K562 (cell line): ENCODE measurements around the gene KASH5. TPM values are rescaled to one million over a fixed set of nuclear protein-coding genes. Genes with fewer than 3 reads are reported as not detected.

Source experiments
- AFF1 ChIP-seq, 2 experiments: fragments of 450-650 bp; IDR thresholded peaks; 2 replicates each; pipeline ENCODE4 v1.6.1; 2018; ENCODE audit warnings: mild to moderate bottlenecking in 2 of 2, low read depth in 1 of 2; ENCODE audit not compliant: partially characterized antibody in 2 of 2
- CREM ChIP-seq: IDR thresholded peaks from 2 replicates; pipeline ENCODE4 v1.6.1; 2014; ENCODE audit warnings: antibody characterized with exemption, low read depth
- FOXP4 ChIP-seq: sonication (generic); formaldehyde crosslinking; IDR thresholded peaks from 2 replicates; pipeline ENCODE4 v1.8.0; 2022; ENCODE audit warnings: mild to moderate bottlenecking, missing genetic modification reagents, borderline replicate concordance
- MCM7 ChIP-seq, 2 experiments: fragments of 450-650 bp; IDR thresholded peaks; 2 replicates each; pipeline ENCODE4 v1.6.1; 2016 to 2018
- MTA1 ChIP-seq: fragments of 450-650 bp; IDR thresholded peaks from 2 replicates; pipeline ENCODE4 v1.6.1; 2017; ENCODE audit warnings: borderline replicate concordance
- PKNOX1 ChIP-seq: fragments of 450-650 bp; IDR thresholded peaks from 2 replicates; pipeline ENCODE4 v1.6.1; 2016
- POLR2B ChIP-seq: fragments of 450-650 bp; IDR thresholded peaks from 2 replicates; pipeline ENCODE4 v1.6.1; 2018; ENCODE audit warnings: low read depth; ENCODE audit not compliant: partially characterized antibody
- PRMT5 ChIP-seq: sonication (generic); formaldehyde crosslinking; IDR thresholded peaks from 2 replicates; pipeline ENCODE4 v1.5.0; 2020; ENCODE audit warnings: missing genetic modification reagents
- SMARCA5 ChIP-seq: fragments of 450-650 bp; IDR thresholded peaks from 2 replicates; pipeline ENCODE4 v1.6.1; 2016
- SRSF1 ChIP-seq: fragments of 200-400 bp; formaldehyde crosslinking; IDR thresholded peaks from 2 replicates; pipeline ENCODE4 v1.6.1; 2017; ENCODE audit warnings: mild to moderate bottlenecking, low read depth, low read length, moderate library complexity
- TRIM28 ChIP-seq: fragments of 450-650 bp; IDR thresholded peaks from 2 replicates; pipeline ENCODE4 v1.6.1; 2017
- ZBTB33 ChIP-seq: sonication (generic); formaldehyde crosslinking; IDR thresholded peaks from 2 replicates; pipeline ENCODE4 v1.8.1; 2023; ENCODE audit warnings: mild to moderate bottlenecking, missing genetic modification reagents
- ZBTB7A ChIP-seq: IDR thresholded peaks from 2 replicates; pipeline ENCODE4 v1.6.1; 2011; ENCODE audit warnings: low read depth, mild to moderate bottlenecking, low read length, moderate library complexity, borderline replicate concordance; ENCODE audit not compliant: control insufficient read depth
- ZNF280A ChIP-seq: fragments of 450-650 bp; IDR thresholded peaks from 2 replicates; pipeline ENCODE4 v1.6.1; 2018; ENCODE audit warnings: mild to moderate bottlenecking, low read depth; ENCODE audit not compliant: partially characterized antibody
- ZNF311 ChIP-seq: fragments of 250-450 bp; sonication (Bioruptor Pico); IDR thresholded peaks from 2 replicates; pipeline ENCODE4 v1.4.0; 2020; ENCODE audit warnings: mild to moderate bottlenecking, moderate library complexity
- ZNF347 ChIP-seq: fragments of 450-650 bp; formaldehyde crosslinking; IDR thresholded peaks from 2 replicates; pipeline ENCODE4 v1.4.0; 2020; ENCODE audit warnings: low read depth, mild to moderate bottlenecking, moderate library complexity
- polyA plus RNA-seq, 8 experiments: library from polyadenylated mRNA; depleted of rRNA in 4 of 8; stranded (reverse) in 5 of 8; unstranded in 3 of 8; fragments of >200 nt; fragmentation: Nextera tagmentation in 2 of 8; fragmentation: Illumina TruSeq in 1 of 8; extraction: Ambion mirVana in 2 of 8; extraction: Trizol in 1 of 8; gene quantifications; 2 replicates each; pipeline versions ENCODE4 v1.2.1 to v1.2.3, GENCODE V29; 2011 to 2014; ENCODE audit warnings: inconsistent platforms in 1 of 8, missing spikeins in 1 of 8
- total RNA-seq, 7 experiments: library from RNA; depleted of rRNA in 6 of 7; stranded (reverse); fragments of >200 nt in 6 of 7; fragmentation: Illumina TruSeq in 2 of 7; extraction: Trizol in 2 of 7; gene quantifications; 2 replicates each; pipeline versions ENCODE4 v1.2.1 to v1.2.3, GENCODE V29; 2011 to 2021; ENCODE audit warnings: low replicate concordance in 1 of 7

The KASH5 gene
- total and polyA plus RNA-seq, 9 of the 15 experiments (the other 6 are each of a cell fraction or from before 2014, with no cell fraction given) = 0.07 to 0.84 (median 0.34) TPM; not detected in 1

GRCh38 chr19:49391581-49392399 lies 3.7 kb downstream of the KASH5 start (continued):
- peak; percentile 52 to 77 for TF ChIP-seq AFF1 (IDR thresholded peaks at IDR 0.05; ENCODE audit: low read depth in 1 of 2, partially characterized antibody in 2 of 2)
- TF ChIP-seq FOXP4 (CRISPR knock-in tag) = no peak
- peak; percentile 76 for TF ChIP-seq ZNF280A
- TF ChIP-seq CREM = peak; percentile 44; the same call in 1 of the 2 replicates
- TF ChIP-seq SRSF1 = no peak
- TF ChIP-seq PRMT5 (CRISPR knock-in tag) = no peak
- 0 out of 2 replicates have a peak, but pooled peaks have one; percentile 15 for TF ChIP-seq ZBTB7A
- TF ChIP-seq ZBTB33 (CRISPR knock-in tag) = peak; percentile 20; the same call in 1 of the 2 replicates
- peak; percentile 42 for TF ChIP-seq POLR2B
- 0 out of 4 replicates have a peak, but pooled peaks of 1 of the 2 experiments have one; percentile 79 for TF ChIP-seq MCM7 (IDR thresholded peaks at IDR 0.05)
- TF ChIP-seq ZNF347 = no peak
- peak; percentile 80 for TF ChIP-seq PKNOX1
- TF ChIP-seq ZNF311 (CRISPR knock-in tag) = no peak
- peak; percentile 55; the same call in 1 of the 2 replicates for TF ChIP-seq MTA1
- 0 out of 2 replicates have a peak, but pooled peaks have one; percentile 81 for TF ChIP-seq SMARCA5
- no peak for TF ChIP-seq TRIM28
